Osteoblast (primary cell): Measurements from ENCODE around the gene SLC26A3. TPM values are rescaled to one million over a fixed set of nuclear protein-coding genes. Genes with fewer than 3 reads are reported as not detected.

Source experiments
- DNase-seq: peaks from one replicate; pipeline ENCODE4 v3.0.0; 2011; ENCODE audit warnings: low spot score, mixed read lengths; ENCODE audit not compliant: insufficient read length; ENCODE audit errors: missing footprints
- H2AFZ ChIP-seq: 2 replicates; pipeline ENCODE4 v1.6.0; 2011; ENCODE audit warnings: mild to moderate bottlenecking, low read length
- H3K27ac ChIP-seq: 2 replicates; pipeline ENCODE4 v1.5.1; 2011; ENCODE audit warnings: mild to moderate bottlenecking, low read depth, low read length, moderate library complexity
- H3K27me3 ChIP-seq: 2 replicates; pipeline ENCODE4 v1.6.0; 2012; ENCODE audit warnings: mild to moderate bottlenecking, control low read depth, inconsistent platforms, low read length, moderate library complexity; ENCODE audit not compliant: insufficient read depth
- H3K36me3 ChIP-seq: 2 replicates; pipeline ENCODE4 v1.5.1; 2011; ENCODE audit warnings: mild to moderate bottlenecking, low read length, control low read depth, moderate library complexity; ENCODE audit not compliant: insufficient read depth
- H3K4me1 ChIP-seq: 2 replicates; pipeline ENCODE4 v1.5.1; 2011; ENCODE audit warnings: mild to moderate bottlenecking, low read length, control low read depth, moderate library complexity; ENCODE audit not compliant: insufficient read depth
- H3K4me2 ChIP-seq: 2 replicates; pipeline ENCODE4 v1.6.0; 2011; ENCODE audit warnings: mild to moderate bottlenecking, low read length; ENCODE audit not compliant: insufficient read depth
- H3K4me3 ChIP-seq: fragments of 200-600 bp; sonication (generic); 3 replicates; pipeline ENCODE4 v1.5.1; 2012; ENCODE audit warnings: mild to moderate bottlenecking, low read length, inconsistent platforms; ENCODE audit not compliant: insufficient read depth
- H3K79me2 ChIP-seq: 2 replicates; pipeline ENCODE4 v1.6.0; 2012; ENCODE audit warnings: mild to moderate bottlenecking, low read length, control low read depth, inconsistent platforms; ENCODE audit not compliant: insufficient read depth
- H3K9me3 ChIP-seq: 2 replicates; pipeline ENCODE4 v1.5.1; 2011; ENCODE audit warnings: low read depth, low read length, control low read depth
- H4K20me1 ChIP-seq: 2 replicates; pipeline ENCODE4 v1.6.0; 2012; ENCODE audit warnings: mild to moderate bottlenecking, low read length, control low read depth; ENCODE audit not compliant: insufficient read depth
- total RNA-seq: library from RNA; depleted of rRNA; stranded (reverse); fragments of >200 nt; gene quantifications from 2 replicates; pipeline ENCODE4 v1.2.3, GENCODE V29; 2012
- TF ChIP-seq, protein P1 (sequence below): IDR thresholded peaks from 2 replicates; pipeline ENCODE4 v1.5.1; 2011; ENCODE audit warnings: mild to moderate bottlenecking, low read depth, low read length, moderate library complexity; ENCODE audit errors: extremely low read depth

SLC26A3 gene
- total RNA-seq, 1 donor = not detected

DNA sequence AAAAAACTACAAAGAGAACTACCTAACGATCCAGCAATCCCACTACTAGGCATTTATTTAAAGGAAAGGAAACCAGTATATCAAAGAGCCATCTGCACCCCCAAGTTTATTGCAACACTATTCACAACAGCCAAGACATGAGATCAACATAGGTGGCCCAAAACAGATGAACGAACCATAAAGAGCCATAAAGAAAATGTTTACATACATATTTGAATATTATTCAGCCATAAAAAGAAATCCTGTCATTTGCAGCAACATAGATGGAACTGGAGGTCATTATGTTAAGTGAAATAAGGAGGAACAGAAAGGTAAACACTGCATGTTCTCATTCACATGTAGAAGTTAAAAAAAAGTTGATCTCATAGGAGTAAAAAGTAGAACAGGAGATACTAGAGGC is 15.6 kb upstream of the SLC26A3 start:
- Histone ChIP-seq H4K20me1 (no peaks in the 10 kb centered on the region), H2AFZ (no peak overlapping the region), H3K79me2 (no peaks in the 10 kb centered on the region), H3K4me1 (no peaks in the 10 kb centered on the region), H3K36me3 (no peaks in the 10 kb centered on the region), H3K4me3 (no peak overlapping the region), H3K27ac (no peak overlapping the region), H3K4me2 (no peak overlapping the region), H3K27me3 (peaks cover 11% of the 10 kb centered on the region), H3K9me3 (no peaks in the 10 kb centered on the region)
- TF ChIP-seq, protein P1, sequence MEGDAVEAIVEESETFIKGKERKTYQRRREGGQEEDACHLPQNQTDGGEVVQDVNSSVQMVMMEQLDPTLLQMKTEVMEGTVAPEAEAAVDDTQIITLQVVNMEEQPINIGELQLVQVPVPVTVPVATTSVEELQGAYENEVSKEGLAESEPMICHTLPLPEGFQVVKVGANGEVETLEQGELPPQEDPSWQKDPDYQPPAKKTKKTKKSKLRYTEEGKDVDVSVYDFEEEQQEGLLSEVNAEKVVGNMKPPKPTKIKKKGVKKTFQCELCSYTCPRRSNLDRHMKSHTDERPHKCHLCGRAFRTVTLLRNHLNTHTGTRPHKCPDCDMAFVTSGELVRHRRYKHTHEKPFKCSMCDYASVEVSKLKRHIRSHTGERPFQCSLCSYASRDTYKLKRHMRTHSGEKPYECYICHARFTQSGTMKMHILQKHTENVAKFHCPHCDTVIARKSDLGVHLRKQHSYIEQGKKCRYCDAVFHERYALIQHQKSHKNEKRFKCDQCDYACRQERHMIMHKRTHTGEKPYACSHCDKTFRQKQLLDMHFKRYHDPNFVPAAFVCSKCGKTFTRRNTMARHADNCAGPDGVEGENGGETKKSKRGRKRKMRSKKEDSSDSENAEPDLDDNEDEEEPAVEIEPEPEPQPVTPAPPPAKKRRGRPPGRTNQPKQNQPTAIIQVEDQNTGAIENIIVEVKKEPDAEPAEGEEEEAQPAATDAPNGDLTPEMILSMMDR = no peak
- DNase-seq = no peak

DNA sequence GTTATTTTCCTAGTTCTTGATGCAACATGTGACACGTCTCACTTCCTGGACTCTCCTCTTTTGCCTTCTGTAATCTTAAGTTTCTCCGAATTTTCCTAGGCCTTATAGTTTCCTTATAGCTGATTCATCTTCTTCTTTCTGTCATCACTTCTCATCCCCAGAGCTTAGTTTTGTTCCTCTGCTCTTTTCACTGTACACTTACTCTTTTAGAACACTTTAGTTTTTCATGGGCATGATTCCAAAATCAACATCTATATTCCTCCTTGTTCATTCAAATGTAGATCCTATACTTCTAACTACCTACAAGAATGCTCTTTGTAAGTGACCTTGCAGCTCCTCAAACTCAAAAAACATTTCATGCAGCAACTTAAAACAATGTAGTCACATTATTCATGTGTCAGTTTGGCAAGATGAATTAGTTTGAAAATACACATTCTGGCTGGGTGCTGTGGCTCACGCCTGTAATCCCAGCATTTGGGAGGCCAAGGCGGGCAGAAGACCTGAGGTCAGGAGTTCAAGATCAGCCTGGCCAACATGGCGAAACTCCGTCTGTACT is 13.1 kb upstream of the SLC26A3 start:
- no peak overlapping the region for H3K4me2 ChIP-seq
- no peak for DNase-seq
- H3K9me3 ChIP-seq = no peaks in the 10 kb centered on the region
- H3K27ac ChIP-seq = no peak overlapping the region
- H2AFZ ChIP-seq = no peak overlapping the region
- H4K20me1 ChIP-seq = no peaks in the 10 kb centered on the region
- peaks cover 11% of the 10 kb centered on the region for H3K27me3 ChIP-seq
- no peak overlapping the region for H3K4me3 ChIP-seq
- H3K4me1 ChIP-seq = no peaks in the 10 kb centered on the region
- TF ChIP-seq, protein P1 = no peak
- H3K79me2 ChIP-seq = no peaks in the 10 kb centered on the region
- no peaks in the 10 kb centered on the region for H3K36me3 ChIP-seq

DNA sequence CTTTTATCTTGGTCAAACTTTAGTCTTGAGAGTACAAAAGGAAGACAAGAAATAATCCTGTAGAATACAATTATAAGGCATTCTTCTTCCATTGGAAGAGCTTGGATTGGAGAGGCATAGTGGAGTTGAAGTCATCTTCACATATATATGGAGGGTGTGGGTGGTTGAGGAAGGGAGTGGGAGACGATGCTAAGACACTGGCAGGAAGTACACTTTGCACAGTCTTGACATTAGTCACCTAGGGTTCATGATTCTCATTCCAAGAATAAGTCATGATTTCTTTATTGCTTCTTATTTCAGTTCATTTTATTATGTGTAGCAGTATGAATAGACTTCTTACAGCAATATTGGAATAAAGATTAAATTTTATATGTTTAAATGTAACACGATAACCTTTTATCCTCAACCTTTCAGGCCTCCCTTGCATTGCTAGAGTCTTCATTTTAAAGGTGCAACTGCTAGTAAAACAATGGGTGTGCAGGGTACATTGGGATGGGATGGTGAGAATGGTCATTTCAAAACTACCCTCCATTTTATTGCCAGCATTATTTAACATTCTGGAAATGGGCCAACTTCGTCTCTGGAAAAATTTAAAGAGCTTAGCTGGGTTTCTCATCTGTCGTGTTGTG is 12.3 kb upstream of the SLC26A3 start:
- no peaks in the 10 kb centered on the region for H4K20me1 ChIP-seq
- H3K36me3 ChIP-seq = no peaks in the 10 kb centered on the region
- H3K9me3 ChIP-seq = no peaks in the 10 kb centered on the region
- peaks cover 11% of the 10 kb centered on the region for H3K27me3 ChIP-seq
- H3K27ac ChIP-seq = no peak overlapping the region
- no peaks in the 10 kb centered on the region for H3K4me1 ChIP-seq
- TF ChIP-seq, protein P1 = no peak
- H3K4me2 ChIP-seq = no peak overlapping the region
- no peak overlapping the region for H3K4me3 ChIP-seq
- H3K79me2 ChIP-seq = no peaks in the 10 kb centered on the region
- no peak overlapping the region for H2AFZ ChIP-seq
- DNase-seq = no peak

DNA sequence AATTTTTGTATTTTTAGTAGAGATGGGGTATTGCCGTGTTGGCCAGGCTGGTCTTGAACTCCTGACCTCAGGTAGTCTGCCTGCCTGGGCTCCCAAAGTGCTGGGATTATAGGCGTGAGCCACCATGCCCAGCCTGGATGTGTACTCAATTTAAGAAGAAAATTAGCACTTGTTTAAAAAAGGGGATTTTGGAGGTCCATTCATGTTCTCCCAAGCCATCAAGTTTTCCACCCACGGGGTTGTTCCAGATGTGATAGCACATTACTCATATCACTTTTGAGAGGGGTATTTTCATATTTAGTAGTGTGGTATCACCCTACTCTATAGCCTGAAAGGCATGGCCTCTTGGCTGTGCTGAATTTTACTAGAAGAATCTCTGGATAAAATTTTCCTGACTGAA is 10.5 kb upstream of the SLC26A3 start:
- no peaks in the 10 kb centered on the region for H3K9me3 ChIP-seq
- no peak overlapping the region for H3K27ac ChIP-seq
- H3K27me3 ChIP-seq = peaks cover 3% of the 10 kb centered on the region
- H4K20me1 ChIP-seq = no peaks in the 10 kb centered on the region
- no peaks in the 10 kb centered on the region for H3K4me1 ChIP-seq
- H3K4me3 ChIP-seq = no peak overlapping the region
- H3K79me2 ChIP-seq = no peaks in the 10 kb centered on the region
- no peaks in the 10 kb centered on the region for H3K36me3 ChIP-seq
- DNase-seq = no peak
- no peak overlapping the region for H2AFZ ChIP-seq
- TF ChIP-seq, protein P1 = no peak
- no peak overlapping the region for H3K4me2 ChIP-seq
